CD14-positive monocyte (primary cell): Measurements from ENCODE around the gene FUNDC1. TPM values are rescaled to one million over a fixed set of nuclear protein-coding genes. Genes with fewer than 3 reads are reported as not detected.

Source experiments
- DNase-seq, 3 donors: peaks; one replicate each; pipeline ENCODE4 v3.0.0-alpha.2; 2011 to 2022
- H2AFZ ChIP-seq: 2 replicates; pipeline ENCODE4 v1.6.0; 2012; ENCODE audit warnings: mild to moderate bottlenecking, low read depth, low read length, inconsistent platforms; ENCODE audit not compliant: insufficient read depth, poor library complexity, severe bottlenecking
- H3K27ac ChIP-seq, 2 donors: 1 replicate in 1 of 2; 2 replicates in 1 of 2; pipeline ENCODE4 v1.5.1; 2012 to 2013; ENCODE audit warnings: low read length in 2 of 2, control low read depth in 1 of 2, inconsistent platforms in 1 of 2, low read depth in 1 of 2, mild to moderate bottlenecking in 1 of 2
- H3K27me3 ChIP-seq, 2 donors: one replicate each; pipeline versions ENCODE4 v1.6.0 to v1.6.1; 2011 to 2013; ENCODE audit warnings: low read length in 2 of 2; ENCODE audit not compliant: control insufficient read depth in 2 of 2, insufficient read depth in 2 of 2
- H3K36me3 ChIP-seq, 2 donors: replicated peaks in 1 of 2; 1 replicate in 1 of 2; 2 replicates in 1 of 2; pipeline versions ENCODE4 v1.5.1 to v1.6.1; 2012 to 2013; ENCODE audit warnings: low read length in 2 of 2, control low read depth in 1 of 2, inconsistent platforms in 1 of 2, mild to moderate bottlenecking in 1 of 2; ENCODE audit not compliant: insufficient read depth in 2 of 2, control insufficient read depth in 1 of 2
- H3K4me1 ChIP-seq, 2 donors: 1 replicate in 1 of 2; 2 replicates in 1 of 2; pipeline versions ENCODE4 v1.5.1 to v1.6.1; 2012 to 2013; ENCODE audit warnings: low read length in 2 of 2, control low read depth in 1 of 2, inconsistent platforms in 1 of 2, mild to moderate bottlenecking in 1 of 2, moderate library complexity in 1 of 2; ENCODE audit not compliant: insufficient read depth in 2 of 2, control insufficient read depth in 1 of 2
- H3K4me2 ChIP-seq: replicated peaks from 2 replicates; pipeline ENCODE3; 2012; ENCODE audit warnings: low read length, moderate library complexity, mild to moderate bottlenecking; ENCODE audit not compliant: poor library complexity, severe bottlenecking; ENCODE audit errors: extremely low read depth
- H3K4me3 ChIP-seq, 3 experiments: fragments of 200-600 bp in 1 of 3; sonication (generic) in 1 of 3; replicated peaks in 1 of 3; 1 replicate in 2 of 3; 2 replicates in 1 of 3; pipeline ENCODE4 v1.5.1; 2011 to 2013; ENCODE audit warnings: low read length in 3 of 3, mild to moderate bottlenecking in 3 of 3, control low read depth in 2 of 3, low read depth in 2 of 3, inconsistent platforms in 1 of 3, moderate library complexity in 1 of 3
- H3K79me2 ChIP-seq: 2 replicates; pipeline ENCODE4 v1.6.0; 2012; ENCODE audit warnings: mild to moderate bottlenecking, control low read depth, inconsistent platforms, low read length, moderate library complexity; ENCODE audit not compliant: insufficient read depth
- H3K9ac ChIP-seq: 2 replicates; pipeline ENCODE4 v1.6.0; 2017; ENCODE audit warnings: low read length, mild to moderate bottlenecking; ENCODE audit not compliant: insufficient read depth, poor library complexity, severe bottlenecking
- H3K9me3 ChIP-seq, 2 donors: replicated peaks in 1 of 2; 1 replicate in 1 of 2; 2 replicates in 1 of 2; pipeline versions ENCODE4 v1.5.1 to v1.6.1; 2012 to 2013; ENCODE audit warnings: low read length in 2 of 2, control low read depth in 1 of 2; ENCODE audit not compliant: control insufficient read depth in 1 of 2, insufficient read depth in 1 of 2
- H4K20me1 ChIP-seq: 2 replicates; pipeline ENCODE4 v1.6.0; 2012; ENCODE audit warnings: mild to moderate bottlenecking, low read length, control low read depth, moderate library complexity; ENCODE audit not compliant: insufficient read depth
- H3K27ac Mint-ChIP-seq, 7 donors: one replicate each; pipeline ENCODE4 v1.8.0; 2020; ENCODE audit warnings: mild to moderate bottlenecking in 7 of 7, mixed read lengths in 7 of 7, moderate library complexity in 6 of 7, inconsistent platforms in 2 of 7
- H3K27me3 Mint-ChIP-seq, 3 donors: one replicate each; pipeline ENCODE4 v1.8.0; 2021 to 2022; ENCODE audit warnings: low read depth in 3 of 3, mild to moderate bottlenecking in 3 of 3, mixed read lengths in 3 of 3, moderate library complexity in 3 of 3, inconsistent platforms in 1 of 3
- H3K36me3 Mint-ChIP-seq, 2 donors: one replicate each; pipeline ENCODE4 v1.8.0; 2020; ENCODE audit warnings: mixed read lengths in 2 of 2, inconsistent platforms in 1 of 2, mild to moderate bottlenecking in 1 of 2
- H3K4me1 Mint-ChIP-seq: one replicate; pipeline ENCODE4 v1.8.0; 2020; ENCODE audit warnings: mild to moderate bottlenecking, mixed read lengths
- H3K4me3 Mint-ChIP-seq, 2 donors: one replicate each; pipeline ENCODE4 v1.8.0; 2020; ENCODE audit warnings: mild to moderate bottlenecking in 2 of 2, mixed read lengths in 2 of 2, moderate library complexity in 1 of 2
- H3K9me3 Mint-ChIP-seq, 7 donors: one replicate each; pipeline ENCODE4 v1.8.0; 2020 to 2022; ENCODE audit warnings: mixed read lengths in 7 of 7, mild to moderate bottlenecking in 6 of 7, moderate library complexity in 6 of 7, inconsistent platforms in 2 of 7
- WGBS: methylation state at CpG from one replicate; pipeline ENCODE4 v1.1.5; 2013; ENCODE audit warnings: missing lambda C conversion rate; ENCODE audit not compliant: insufficient coverage; 5-methylcytosine and 5-hydroxymethylcytosine counted together
- intact Hi-C, 2 donors: fragments of 100-400 bp; cut with micrococcal nuclease; formaldehyde crosslinking; loops; one replicate each; pipeline versions ENCODE4 v1.15.0 to v1.15.1; 2023
- polyA minus RNA-seq: library from RNA; depleted of rRNA, polyadenylated mRNA; stranded (reverse); fragments of >200 nt; gene quantifications from 2 replicates; pipeline ENCODE4 v1.2.3, GENCODE V29; 2012
- polyA plus RNA-seq, 3 donors: library from polyadenylated mRNA; depleted of rRNA in 1 of 3; unstranded in 2 of 3; stranded (reverse) in 1 of 3; fragments of 300-500 nt in 2 of 3; fragments of >200 nt in 1 of 3; fragmentation: Illumina TruSeq in 2 of 3; gene quantifications; 1 replicate in 2 of 3; 2 replicates in 1 of 3; pipeline ENCODE4 v1.2.3, GENCODE V29; 2012 to 2021
- total RNA-seq, 12 experiments: library from RNA in 1 of 12; stranded (reverse) in 1 of 12; fragments of 120-200 nt in 1 of 12; gene quantifications; one replicate each; pipeline ENCODE4 v1.2.4 and lab custom pipeline; 2013 to 2026; ENCODE audit warnings: mixed read lengths in 6 of 12, inconsistent platforms in 1 of 12
- TF ChIP-seq, protein P1 (sequence below): fragments of 200-600 bp; IDR thresholded peaks from one replicate; pipeline ENCODE4 v1.8.0; 2022; ENCODE audit warnings: antibody characterized with exemption, mild to moderate bottlenecking

FUNDC1 gene, protein sequence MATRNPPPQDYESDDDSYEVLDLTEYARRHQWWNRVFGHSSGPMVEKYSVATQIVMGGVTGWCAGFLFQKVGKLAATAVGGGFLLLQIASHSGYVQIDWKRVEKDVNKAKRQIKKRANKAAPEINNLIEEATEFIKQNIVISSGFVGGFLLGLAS
- 11.8 TPM for total RNA-seq (2013)
- polyA plus RNA-seq (10 to 100 TPM in 1 of 3 donors, 1 to 10 TPM in 2; 3.5 to 10.2 (median 8.5) TPM), polyA minus RNA-seq (2.2 and 4.8 TPM in 2 replicates), total RNA-seq (lab: John Stamatoyannopoulos, UW) (0.75 to 3.9 (median 2.9) reads per million in 11 experiments)

DNA sequence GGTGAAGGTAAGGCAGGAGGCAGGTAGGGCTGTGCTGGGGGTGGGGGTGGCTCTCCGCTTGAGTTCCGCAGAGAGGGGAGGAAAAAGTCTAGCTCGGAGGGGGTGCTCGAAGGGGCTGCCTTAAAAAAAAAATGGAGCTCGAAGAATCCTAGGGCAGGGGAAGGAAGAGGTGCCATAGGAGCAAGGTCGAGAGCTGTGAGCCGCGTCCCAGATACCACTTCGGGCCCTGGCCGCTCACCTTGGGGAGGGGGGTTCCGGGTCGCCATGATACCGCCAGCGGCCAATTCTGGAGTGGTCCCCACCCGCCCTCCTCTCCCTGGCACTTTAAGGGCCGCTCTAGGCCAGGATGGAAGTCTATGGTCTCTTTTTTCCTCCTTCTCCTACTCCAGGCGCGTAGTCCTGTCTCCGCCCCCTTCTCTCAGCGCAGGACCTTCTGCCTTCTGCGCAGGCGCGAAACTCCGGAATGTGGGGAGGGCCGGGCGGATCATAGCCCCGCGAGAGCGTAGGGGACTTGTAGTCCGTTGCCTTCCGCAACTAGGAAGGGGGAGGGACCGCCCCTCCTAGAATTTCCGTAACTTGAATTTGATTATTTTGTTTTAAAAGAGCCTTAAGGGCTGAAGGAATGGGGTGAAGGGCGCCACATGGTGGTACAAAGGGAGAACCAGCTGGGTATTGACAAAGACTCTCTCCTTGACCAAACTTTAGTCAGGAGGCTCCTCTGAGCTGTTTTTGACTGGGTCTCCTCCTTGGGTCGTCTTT, at the start of gene FUNDC1:
Gene FUNDC1 (minus strand): TSS at position 293 of the 759 bp plus-strand sequence. CDS start 27 bp downstream, at position 266.
- Histone ChIP-seq H3K4me1 (peaks cover 14 to 26% of the 10 kb centered on the region in 2 donors), H3K36me3 (no peaks in the 10 kb centered on the region), H3K9ac (peak within 1 kb of the TSS; percentile 70), H3K27ac (peak within 1 kb of the TSS; percentile 49 to 77), H3K4me3 (peak within 1 kb of the TSS; percentile 64 to 84 (median 81)), H3K27me3 (no peaks in the 10 kb centered on the region), H3K9me3 (no peaks in the 10 kb centered on the region), H3K4me2 (peak within 1 kb of the TSS; percentile 79), H4K20me1 (no peaks in the 10 kb centered on the region), H2AFZ (peak within 1 kb of the TSS; percentile 84), H3K79me2 (peaks cover 4% of the 10 kb centered on the region)
- peaks cover 27% of the 10 kb centered on the region for H3K4me1 Mint-ChIP-seq
- H3K27me3 Mint-ChIP-seq = peaks cover 0 to 6% (median 0%) of the 10 kb centered on the region in 3 donors
- 0% methylated on average over 11 of the region's 35 CpGs for WGBS
- no peaks in the 10 kb centered on the region for H3K9me3 Mint-ChIP-seq
- TF ChIP-seq, protein P1, sequence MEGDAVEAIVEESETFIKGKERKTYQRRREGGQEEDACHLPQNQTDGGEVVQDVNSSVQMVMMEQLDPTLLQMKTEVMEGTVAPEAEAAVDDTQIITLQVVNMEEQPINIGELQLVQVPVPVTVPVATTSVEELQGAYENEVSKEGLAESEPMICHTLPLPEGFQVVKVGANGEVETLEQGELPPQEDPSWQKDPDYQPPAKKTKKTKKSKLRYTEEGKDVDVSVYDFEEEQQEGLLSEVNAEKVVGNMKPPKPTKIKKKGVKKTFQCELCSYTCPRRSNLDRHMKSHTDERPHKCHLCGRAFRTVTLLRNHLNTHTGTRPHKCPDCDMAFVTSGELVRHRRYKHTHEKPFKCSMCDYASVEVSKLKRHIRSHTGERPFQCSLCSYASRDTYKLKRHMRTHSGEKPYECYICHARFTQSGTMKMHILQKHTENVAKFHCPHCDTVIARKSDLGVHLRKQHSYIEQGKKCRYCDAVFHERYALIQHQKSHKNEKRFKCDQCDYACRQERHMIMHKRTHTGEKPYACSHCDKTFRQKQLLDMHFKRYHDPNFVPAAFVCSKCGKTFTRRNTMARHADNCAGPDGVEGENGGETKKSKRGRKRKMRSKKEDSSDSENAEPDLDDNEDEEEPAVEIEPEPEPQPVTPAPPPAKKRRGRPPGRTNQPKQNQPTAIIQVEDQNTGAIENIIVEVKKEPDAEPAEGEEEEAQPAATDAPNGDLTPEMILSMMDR = peak; percentile 27
- peak; percentile 79 to 88 (median 84) for DNase-seq
- peak within 1 kb of the TSS; percentile 78 to 95 (median 91) for H3K27ac Mint-ChIP-seq
- H3K36me3 Mint-ChIP-seq = peaks cover 0 to 8% of the 10 kb centered on the region in 2 donors
- H3K4me3 Mint-ChIP-seq = peak within 1 kb of the TSS; percentile 82 to 90
- intact Hi-C loops = no loop called here

DNA sequence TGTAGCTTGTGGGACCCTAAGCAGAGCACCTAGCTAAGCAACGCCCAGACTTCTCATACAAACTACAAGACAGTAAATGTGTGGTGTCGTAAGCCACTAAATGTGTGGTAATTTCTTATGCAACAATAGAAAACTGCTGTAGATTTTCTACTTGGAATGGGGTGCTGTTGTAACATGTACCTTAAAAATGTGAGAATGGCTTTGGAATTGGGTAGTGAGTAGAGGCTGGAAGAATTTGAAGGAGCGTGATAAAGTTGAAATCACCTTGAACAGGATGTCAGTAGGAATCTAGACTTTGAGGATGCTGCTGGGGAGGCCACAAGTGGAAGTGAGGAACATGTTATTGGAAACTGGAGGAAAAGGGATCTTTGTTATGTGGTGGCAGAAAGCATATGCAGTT, 43.2 kb upstream of the FUNDC1 start:
- no peaks in the 10 kb centered on the region for H3K9me3 ChIP-seq
- TF ChIP-seq, protein P1 = no peak
- Mint-ChIP-seq H3K9me3 (peaks cover 0 to 25% (median 5%) of the 10 kb centered on the region in 7 donors), H3K27ac (peak overlapping the region in 3 of 7 donors; percentile 0 to 52 (median 31)), H3K4me3 (no peak overlapping the region), H3K27me3 (peaks cover 0 to 18% (median 0%) of the 10 kb centered on the region in 3 donors), H3K4me1 (peaks cover 8% of the 10 kb centered on the region), H3K36me3 (no peaks in the 10 kb centered on the region)
- no peak overlapping the region for H3K27ac ChIP-seq
- H4K20me1 ChIP-seq = no peaks in the 10 kb centered on the region
- intact Hi-C loops = no loop called here
- peaks cover 2 to 4% of the 10 kb centered on the region in 2 donors for H3K4me1 ChIP-seq
- no peak overlapping the region for H3K4me3 ChIP-seq
- 100% methylated on average over 1 of the region's 3 CpGs for WGBS
- H3K9ac ChIP-seq = no peak overlapping the region
- no peaks in the 10 kb centered on the region for H3K27me3 ChIP-seq
- no peaks in the 10 kb centered on the region for H3K36me3 ChIP-seq
- peak in 2 of 3 donors; percentile 1 to 9 for DNase-seq
- no peak overlapping the region for H3K4me2 ChIP-seq
- H2AFZ ChIP-seq = no peak overlapping the region
- no peaks in the 10 kb centered on the region for H3K79me2 ChIP-seq
